HEK293T (cell line): ENCODE results near the gene CUX1.

Source experiments
- ELF4 ChIP-seq: fragments of 450-650 bp; IDR thresholded peaks from 2 replicates; pipeline ENCODE4 v1.6.1; 2017; ENCODE audit warnings: antibody characterized with exemption
- SP1 ChIP-seq: fragments of 450-650 bp; IDR thresholded peaks from 2 replicates; pipeline ENCODE4 v1.6.1; 2017

DNA sequence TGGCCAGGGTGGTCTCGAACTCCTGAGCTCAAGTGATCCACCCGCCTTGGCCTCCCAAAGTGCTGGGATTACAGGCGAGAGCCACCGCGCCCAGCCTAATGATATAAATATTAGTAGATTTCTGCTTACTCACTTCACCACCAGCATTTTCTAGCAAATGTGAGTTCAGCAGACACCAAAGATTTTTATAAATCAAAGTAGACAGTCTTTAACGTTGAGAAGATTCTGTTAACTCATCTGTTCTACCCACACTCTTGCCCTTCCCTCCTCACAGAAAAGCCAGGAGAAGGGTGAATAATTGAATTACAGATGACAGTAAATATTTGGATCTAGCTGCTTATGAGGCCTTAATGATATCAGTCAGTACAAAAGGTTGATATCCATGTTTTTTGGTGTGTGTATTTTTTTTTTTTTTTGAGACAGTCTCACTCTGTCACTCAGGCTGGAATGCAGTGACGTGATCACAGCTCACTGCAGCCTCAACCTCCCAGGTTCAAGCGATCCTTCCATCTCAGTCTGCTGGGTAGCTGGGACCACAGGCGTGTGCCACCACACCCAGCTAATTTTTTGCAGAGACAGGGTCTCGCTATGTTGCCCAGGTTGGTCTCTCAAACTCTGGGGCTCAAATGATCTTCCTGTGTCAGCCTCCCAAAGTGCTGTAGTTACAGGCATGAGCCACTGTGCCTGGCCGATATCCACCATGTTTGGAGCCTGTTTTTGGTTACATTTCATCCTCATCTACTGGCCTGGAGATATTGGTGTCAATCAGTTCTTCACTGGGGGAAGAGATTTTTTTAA lies 120.5 kb downstream of the CUX1 start:
- no peak for TF ChIP-seq SP1
- no peak for TF ChIP-seq ELF4
